ENCODE data around the gene ZNF318. TPM values are rescaled to one million over a fixed set of nuclear protein-coding genes. Genes with fewer than 3 reads are reported as not detected.
"Not testable (repeated sequence)": the region's sequence is repeated elsewhere in the genome, so short reads cannot be mapped to it uniquely, and the experiment has no call there.

ZNF318 gene
- 10 to 100 TPM in 1 of 2 donors, 1 to 10 TPM in 1; 9.8 to 10.0 TPM for total RNA-seq
- long read RNA-seq, partial matches to known transcripts: 0 of 4 reads
- long read RNA-seq, other reads (novel, unspliced or antisense): 4 of 4 reads

GRCh38 chr6:43369174-43370002 lies at the start of gene ZNF318:
Gene ZNF318, minus strand, starts transcription at chr6:43369647. Its CDS starts 282 bp downstream, at chr6:43369365.
- intact Hi-C loops (cut with DNase I): loop anchor here in 1 of 2 donors (5.0 kb wide), 1 partner anchor 58 kb away; the partner anchor contains the start of gene ABCC10
- peak; percentile 98 to 99 for ATAC-seq
- DNase-seq: peak; percentile 96

- intact Hi-C loops (cut with DNase I): no loop called here
- no peak for ATAC-seq
Observed at GRCh38 chr6:43416935-43417334, 47.5 kb upstream of the ZNF318 start.

GRCh38 chr6:43415275-43415674 lies 45.8 kb upstream of the ZNF318 start:
- ATAC-seq; DNase-seq; intact Hi-C loops (cut with DNase I): not testable (repeated sequence)

More at GRCh38 chr6:43416935-43417334, 47.5 kb upstream of the ZNF318 start:
- no peak for DNase-seq

- intact Hi-C loops (cut with DNase I): no loop called here
- ATAC-seq (no peak), DNase-seq (no peak)
Observed at GRCh38 chr6:43413002-43413401, 43.6 kb upstream of the ZNF318 start.

- ATAC-seq (no peak), DNase-seq (no peak)
- intact Hi-C loops (cut with DNase I): no loop called here
Observed at GRCh38 chr6:43412541-43412940, 43.1 kb upstream of the ZNF318 start.

- intact Hi-C loops (cut with DNase I); DNase-seq; ATAC-seq: not testable (repeated sequence)
Observed at GRCh38 chr6:43410776-43411175, 41.3 kb upstream of the ZNF318 start.

- no peak for DNase-seq
- no peak for ATAC-seq
- intact Hi-C loops (cut with DNase I): no loop called here
Observed at GRCh38 chr6:43408259-43408658, 38.8 kb upstream of the ZNF318 start.

- ATAC-seq (no peak), DNase-seq (no peak)
- intact Hi-C loops (cut with DNase I): no loop called here
Observed at GRCh38 chr6:43407296-43407695, 37.8 kb upstream of the ZNF318 start.

- DNase-seq (no peak), ATAC-seq (no peak)
- intact Hi-C loops (cut with DNase I): no loop called here
Observed at GRCh38 chr6:43405354-43405753, 35.9 kb upstream of the ZNF318 start.

- intact Hi-C loops (cut with DNase I): no loop called here
- no peak for ATAC-seq
- DNase-seq: no peak
Observed at GRCh38 chr6:43402820-43403219, 33.4 kb upstream of the ZNF318 start.

- ATAC-seq: peak; percentile 72 to 86
- intact Hi-C loops (cut with DNase I): no loop called here
- DNase-seq: no peak
Observed at GRCh38 chr6:43401730-43402129, 32.3 kb upstream of the ZNF318 start.

- ATAC-seq (no peak), DNase-seq (no peak)
- intact Hi-C loops (cut with DNase I): no loop called here
Observed at GRCh38 chr6:43399932-43400487, 30.6 kb upstream of the ZNF318 start.

GRCh38 chr6:43396408-43397149 lies 27.1 kb upstream of the ZNF318 start:
- intact Hi-C loops (cut with DNase I): no loop called here
- no peak for DNase-seq
- no peak for ATAC-seq

- DNase-seq (no peak), ATAC-seq (peak in 1 of 2 donors; percentile 25)
- intact Hi-C loops (cut with DNase I): no loop called here
Observed at GRCh38 chr6:43395776-43396175, 26.3 kb upstream of the ZNF318 start.

GRCh38 chr6:43394982-43395381 lies 25.5 kb upstream of the ZNF318 start:
- ATAC-seq: no peak
- intact Hi-C loops (cut with DNase I): no loop called here
- DNase-seq: no peak

GRCh38 chr6:43393602-43394001 lies 24.2 kb upstream of the ZNF318 start:
- intact Hi-C loops (cut with DNase I): no loop called here
- ATAC-seq (no peak), DNase-seq (no peak)

- DNase-seq; ATAC-seq; intact Hi-C loops (cut with DNase I): not testable (repeated sequence)
Observed at GRCh38 chr6:43393133-43393532, 23.7 kb upstream of the ZNF318 start.

GRCh38 chr6:43391440-43392031 lies 22.1 kb upstream of the ZNF318 start:
- intact Hi-C loops (cut with DNase I): no loop called here

GRCh38 chr6:43390753-43391439 lies 21.4 kb upstream of the ZNF318 start:
- ATAC-seq; intact Hi-C loops (cut with DNase I); DNase-seq: not testable (repeated sequence)

More at GRCh38 chr6:43391440-43392031, 22.1 kb upstream of the ZNF318 start:
- DNase-seq (no peak), ATAC-seq (no peak)
